SK-N-SH (cell line): ENCODE measurements around the gene AP5B1. TPM values are rescaled to one million over a fixed set of nuclear protein-coding genes. Genes with fewer than 3 reads are reported as not detected.

ENCODE experiments used
- CTCF ChIA-PET: fragments of 300-600, 350-600 bp; formaldehyde crosslinking; extraction: SDS; loops from one replicate; lab custom pipeline; 2021; lab: Yijun Ruan, JAX
- POLR2A ChIA-PET: fragments of 350-600 bp; sonication (Branson Sonifier 250); formaldehyde crosslinking; extraction: SDS; loops from one replicate; lab custom pipeline; 2020; ENCODE audit warnings: antibody characterized with exemption, inconsistent platforms; lab: Yijun Ruan, JAX
- DNase-seq: peaks from one replicate; pipeline ENCODE4 v3.0.0; 2012
- H2AFZ ChIP-seq: fragments of 200-600 bp; sonication (generic); 2 replicates; pipeline ENCODE4 v1.8.1; 2016; ENCODE audit warnings: antibody characterized with exemption, mild to moderate bottlenecking, low read depth
- H3F3A ChIP-seq: fragments of 200-600 bp; sonication (generic); replicated peaks from 2 replicates; pipeline ENCODE3; 2016; ENCODE audit warnings: antibody characterized with exemption, mild to moderate bottlenecking; ENCODE audit not compliant: insufficient read depth
- H3K27ac ChIP-seq, 2 experiments: fragments of 200-500 bp in 1 of 2; fragments of 200-600 bp in 1 of 2; sonication (Bioruptor generic) in 1 of 2; sonication (generic), shearing (Covaris generic) in 1 of 2; 2 replicates each; pipeline versions ENCODE4 v1.5.1 to v1.6.1; 2014 to 2016; ENCODE audit warnings: low read depth in 2 of 2, inconsistent platforms in 1 of 2, low read length in 1 of 2, mild to moderate bottlenecking in 1 of 2, mixed read lengths in 1 of 2
- H3K27me3 ChIP-seq: fragments of 200-600 bp; sonication (generic), shearing (Covaris generic); 2 replicates; pipeline ENCODE4 v1.6.1; 2016; ENCODE audit warnings: mixed run types; ENCODE audit not compliant: insufficient read depth
- H3K36me3 ChIP-seq, 2 experiments: fragments of 200-500 bp in 1 of 2; fragments of 200-600 bp in 1 of 2; sonication (Bioruptor generic) in 1 of 2; sonication (generic) in 1 of 2; replicated peaks in 1 of 2; 2 replicates each; pipeline versions ENCODE3 to v1.5.1; 2014 to 2016; ENCODE audit warnings: low read length in 1 of 2, mild to moderate bottlenecking in 1 of 2; ENCODE audit not compliant: insufficient read depth in 2 of 2, control insufficient read depth in 1 of 2
- H3K4me1 ChIP-seq, 2 experiments: fragments of 200-500 bp in 1 of 2; fragments of 200-600 bp in 1 of 2; sonication (Bioruptor generic) in 1 of 2; sonication (generic), shearing (Covaris generic) in 1 of 2; 2 replicates each; pipeline versions ENCODE4 v1.5.1 to v1.6.1; 2014 to 2016; ENCODE audit warnings: low read depth in 1 of 2, low read length in 1 of 2, mixed run types in 1 of 2; ENCODE audit not compliant: insufficient read depth in 2 of 2, control insufficient read depth in 1 of 2
- H3K4me2 ChIP-seq: fragments of 200-600 bp; sonication (generic), shearing (Covaris generic); 2 replicates; pipeline ENCODE4 v1.6.1; 2017; ENCODE audit warnings: mixed run types
- H3K4me3 ChIP-seq, 2 experiments: fragments of 200-500 bp in 1 of 2; fragments of 200-600 bp in 1 of 2; sonication (Bioruptor generic) in 1 of 2; sonication (generic), shearing (Covaris generic) in 1 of 2; 2 replicates each; pipeline versions ENCODE4 v1.5.1 to v1.8.1; 2014 to 2016; ENCODE audit warnings: low read depth in 2 of 2, inconsistent platforms in 1 of 2, low read length in 1 of 2, mild to moderate bottlenecking in 1 of 2, mixed read lengths in 1 of 2, moderate library complexity in 1 of 2
- H3K79me2 ChIP-seq: fragments of 200-600 bp; sonication (generic); 2 replicates; pipeline ENCODE4 v1.8.1; 2017; ENCODE audit warnings: mild to moderate bottlenecking; ENCODE audit not compliant: insufficient read depth
- H3K9ac ChIP-seq: fragments of 200-600 bp; sonication (generic); 2 replicates; pipeline ENCODE4 v1.6.1; 2017; ENCODE audit warnings: mixed run types
- H3K9me2 ChIP-seq: fragments of 200-600 bp; sonication (generic); 2 replicates; pipeline ENCODE4 v1.6.1; 2017; ENCODE audit warnings: mixed run types
- H3K9me3 ChIP-seq: fragments of 200-600 bp; sonication (generic); 2 replicates; pipeline ENCODE4 v1.6.1; 2017; ENCODE audit warnings: mixed run types, mild to moderate bottlenecking, moderate library complexity
- H4K20me1 ChIP-seq: fragments of 200-600 bp; sonication (generic); 2 replicates; pipeline ENCODE4 v1.6.1; 2017; ENCODE audit warnings: mild to moderate bottlenecking, mixed run types; ENCODE audit not compliant: insufficient read depth
- EP300 ChIP-seq, 2 experiments: IDR thresholded peaks; 2 replicates each; pipeline versions ENCODE4 v1.4.0 to v1.6.1; 2012; ENCODE audit warnings: borderline replicate concordance in 1 of 2, low read depth in 1 of 2, low read length in 1 of 2
- FOSL2 ChIP-seq: IDR thresholded peaks from 2 replicates; pipeline ENCODE4 v1.4.0; 2012; ENCODE audit warnings: low read depth, mild to moderate bottlenecking, moderate library complexity, borderline replicate concordance
- FOXJ3 ChIP-seq: sonication (generic); formaldehyde crosslinking; IDR thresholded peaks from 2 replicates; pipeline ENCODE4 v1.5.1; 2020; ENCODE audit warnings: mild to moderate bottlenecking, missing genetic modification reagents
- GATA2 ChIP-seq: sonication (generic); formaldehyde crosslinking; IDR thresholded peaks from 2 replicates; pipeline ENCODE4 v1.5.0; 2020; ENCODE audit warnings: mild to moderate bottlenecking, missing genetic modification reagents
- MEF2A ChIP-seq: IDR thresholded peaks from 2 replicates; pipeline ENCODE4 v1.4.0; 2012; ENCODE audit warnings: low read depth, borderline replicate concordance
- MXI1 ChIP-seq: IDR thresholded peaks from 2 replicates; pipeline ENCODE4 v1.6.1; 2012; ENCODE audit warnings: mild to moderate bottlenecking, low read depth, low read length, improper control_type of control experiment
- NFIC ChIP-seq: IDR thresholded peaks from 2 replicates; pipeline ENCODE4 v1.4.0; 2012; ENCODE audit warnings: borderline replicate concordance
- NRF1 ChIP-seq: IDR thresholded peaks from 2 replicates; pipeline ENCODE4 v1.6.1; 2012; ENCODE audit warnings: low read depth, mild to moderate bottlenecking, low read length
- REST ChIP-seq: IDR thresholded peaks from 2 replicates; pipeline ENCODE4 v1.6.1; 2012; ENCODE audit warnings: mild to moderate bottlenecking, low read depth, low read length, moderate library complexity
- RXRA ChIP-seq: IDR thresholded peaks from 2 replicates; pipeline ENCODE4 v1.4.0; 2012; ENCODE audit warnings: low read depth, mild to moderate bottlenecking, borderline replicate concordance
- SIN3A ChIP-seq: IDR thresholded peaks from 2 replicates; pipeline ENCODE4 v1.6.1; 2012; ENCODE audit warnings: low read depth, mild to moderate bottlenecking, low read length, moderate library complexity, borderline replicate concordance
- USF1 ChIP-seq: IDR thresholded peaks from 2 replicates; pipeline ENCODE4 v1.4.0; 2012; ENCODE audit warnings: low read depth, borderline replicate concordance
- YY1 ChIP-seq: IDR thresholded peaks from 2 replicates; pipeline ENCODE4 v1.4.0; 2012; ENCODE audit warnings: low read depth, mild to moderate bottlenecking
- WGBS: methylation state at CpG from one replicate; pipeline ENCODE4 v1.1.6; 2017; ENCODE audit warnings: low lambda C conversion rate; 5-methylcytosine and 5-hydroxymethylcytosine counted together
- polyA plus RNA-seq, 3 experiments: library from polyadenylated mRNA; depleted of rRNA; stranded (reverse); fragments of >200 nt; gene quantifications; 2 replicates each; pipeline ENCODE4 v1.2.3, GENCODE V29; 2012
- TF ChIP-seq, protein P1 (sequence below): IDR thresholded peaks from 2 replicates; pipeline ENCODE4; 2012
- TF ChIP-seq, protein P2 (sequence below): fragments of 150-350 bp; IDR thresholded peaks from 2 replicates; pipeline ENCODE4 v1.6.1; 2016; ENCODE audit warnings: mild to moderate bottlenecking, low read depth, low read length

AP5B1 gene
- polyA plus RNA-seq, 1 of the 3 experiments (the other 2 are of a cell fraction), result 3.8 TPM

DNA sequence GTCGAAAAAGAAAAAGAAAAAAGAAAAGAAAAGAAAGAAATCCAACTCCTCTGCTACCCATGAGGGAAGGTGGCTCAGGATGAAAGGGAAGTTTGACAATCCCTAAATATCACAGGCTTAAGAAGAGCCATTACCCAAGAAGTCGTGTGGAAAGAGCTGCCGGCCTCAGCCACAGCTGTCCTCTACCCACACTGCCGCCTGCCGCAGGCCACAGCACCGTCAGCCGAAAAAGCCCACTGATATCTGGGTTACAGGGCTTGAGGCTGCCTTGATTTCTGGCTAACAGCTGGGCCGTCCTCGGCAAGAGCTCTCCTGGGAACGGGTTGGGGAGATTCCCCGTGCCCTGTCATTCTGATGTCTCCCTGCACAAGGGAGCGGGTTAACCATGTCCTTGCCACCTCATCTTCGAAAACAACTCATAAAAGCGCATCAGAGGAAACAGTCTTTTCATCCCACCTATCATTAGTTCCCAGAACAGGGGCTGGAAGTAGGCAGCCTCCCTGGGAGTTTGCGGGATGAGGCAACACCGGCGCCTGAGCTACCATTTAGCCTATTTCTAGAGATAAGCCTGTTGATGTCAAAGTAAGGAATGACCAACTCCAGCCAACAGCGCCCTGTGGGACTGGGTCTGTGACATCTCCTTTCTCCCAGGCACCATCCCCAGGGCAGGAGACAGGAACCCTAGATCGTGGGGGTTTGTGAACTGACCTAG lies 31.1 kb upstream of the AP5B1 start:
- no peak overlapping the region for H3K9ac ChIP-seq
- no peaks in the 10 kb centered on the region for H3K9me3 ChIP-seq
- H3K36me3 ChIP-seq, result no peaks in the 10 kb centered on the region
- H3K4me2 ChIP-seq, result no peak overlapping the region
- no peaks in the 10 kb centered on the region for H3K9me2 ChIP-seq
- H3K4me3 ChIP-seq, result no peak overlapping the region
- 62% methylated on average over 19 of the region's 19 CpGs for WGBS
- no peaks in the 10 kb centered on the region for H3K79me2 ChIP-seq
- peaks cover 0 to 3% of the 10 kb centered on the region in 2 experiments; a peak in 1 of 4 replicates for H3K4me1 ChIP-seq
- no peak for DNase-seq
- H4K20me1 ChIP-seq, result no peaks in the 10 kb centered on the region
- H3K27me3 ChIP-seq, result peaks cover 18% of the 10 kb centered on the region; the same call in 1 of the 2 replicates
- TF ChIP-seq, protein P1, sequence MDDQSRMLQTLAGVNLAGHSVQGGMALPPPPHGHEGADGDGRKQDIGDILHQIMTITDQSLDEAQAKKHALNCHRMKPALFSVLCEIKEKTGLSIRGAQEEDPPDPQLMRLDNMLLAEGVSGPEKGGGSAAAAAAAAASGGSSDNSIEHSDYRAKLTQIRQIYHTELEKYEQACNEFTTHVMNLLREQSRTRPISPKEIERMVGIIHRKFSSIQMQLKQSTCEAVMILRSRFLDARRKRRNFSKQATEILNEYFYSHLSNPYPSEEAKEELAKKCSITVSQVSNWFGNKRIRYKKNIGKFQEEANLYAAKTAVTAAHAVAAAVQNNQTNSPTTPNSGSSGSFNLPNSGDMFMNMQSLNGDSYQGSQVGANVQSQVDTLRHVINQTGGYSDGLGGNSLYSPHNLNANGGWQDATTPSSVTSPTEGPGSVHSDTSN, result no peak
- no peak for TF ChIP-seq RXRA
- no peak for TF ChIP-seq MXI1
- no peak for TF ChIP-seq EP300 (IDR thresholded peaks at IDR 0.05; ENCODE audit: borderline replicate concordance in 1 of 2, low read depth in 1 of 2, low read length in 1 of 2)
- no peak for TF ChIP-seq FOXJ3
- TF ChIP-seq NFIC, result no peak
- TF ChIP-seq, protein P2, sequence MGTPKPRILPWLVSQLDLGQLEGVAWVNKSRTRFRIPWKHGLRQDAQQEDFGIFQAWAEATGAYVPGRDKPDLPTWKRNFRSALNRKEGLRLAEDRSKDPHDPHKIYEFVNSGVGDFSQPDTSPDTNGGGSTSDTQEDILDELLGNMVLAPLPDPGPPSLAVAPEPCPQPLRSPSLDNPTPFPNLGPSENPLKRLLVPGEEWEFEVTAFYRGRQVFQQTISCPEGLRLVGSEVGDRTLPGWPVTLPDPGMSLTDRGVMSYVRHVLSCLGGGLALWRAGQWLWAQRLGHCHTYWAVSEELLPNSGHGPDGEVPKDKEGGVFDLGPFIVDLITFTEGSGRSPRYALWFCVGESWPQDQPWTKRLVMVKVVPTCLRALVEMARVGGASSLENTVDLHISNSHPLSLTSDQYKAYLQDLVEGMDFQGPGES, result no peak
- TF ChIP-seq, all 33 proteins: peak for 0
- Histone ChIP-seq H3K27ac (no peak overlapping the region), H2AFZ (no peak overlapping the region), H3F3A (no peaks in the 10 kb centered on the region)
- CTCF ChIA-PET, result interaction anchor here (0.8 to 3.1 kb wide), 7 partner anchors 15 to 106 kb away, joined by 3 to 14 read pairs (median 4); partner anchors contain the start of genes AP5B1 and KAT5
- POLR2A ChIA-PET, result interaction anchor here (1.5 kb wide), 1 partner anchor 100 kb away, joined by 3 read pairs; the partner anchor contains the start of gene KAT5

DNA sequence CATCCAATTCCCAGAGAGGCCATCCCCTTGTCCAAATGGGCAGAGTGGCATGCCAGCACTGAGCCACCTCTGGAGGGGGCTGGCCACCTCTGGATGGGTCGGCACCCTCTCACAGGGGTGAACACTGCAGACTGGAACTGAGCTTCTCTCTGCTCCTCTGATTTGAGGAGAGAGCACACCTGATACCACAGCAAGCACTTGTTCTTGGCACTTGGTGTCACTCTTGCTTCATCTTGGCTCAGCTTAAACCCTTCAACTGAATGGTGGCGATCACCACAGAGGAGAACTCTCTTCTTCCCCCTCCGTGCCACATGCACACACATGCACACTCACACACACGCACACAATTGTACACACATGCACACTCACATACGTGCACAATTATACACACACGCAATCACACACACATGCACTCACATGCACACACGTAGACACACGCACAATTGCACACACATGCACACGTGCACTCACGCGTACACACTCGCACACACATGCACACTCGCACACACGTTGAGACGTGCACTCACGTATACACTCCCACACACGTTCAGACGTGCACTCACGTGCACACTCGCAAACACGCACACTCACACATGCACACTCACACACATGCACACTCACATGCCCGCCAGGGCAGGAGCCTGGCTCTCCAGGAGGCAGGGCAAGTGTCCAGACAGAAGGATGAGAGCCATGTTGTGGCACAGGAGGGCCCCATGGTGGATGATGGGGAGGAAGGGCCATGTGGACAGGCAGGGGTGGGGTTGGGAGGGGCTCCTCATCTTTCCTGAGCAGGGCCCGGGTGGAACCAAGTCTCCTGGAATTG lies 29.5 kb upstream of the AP5B1 start:
- Histone ChIP-seq H3F3A (no peaks in the 10 kb centered on the region), H3K9me2 (no peaks in the 10 kb centered on the region), H3K9ac (no peak overlapping the region), H3K79me2 (no peaks in the 10 kb centered on the region), H3K36me3 (no peaks in the 10 kb centered on the region), H3K27me3 (peaks cover 29% of the 10 kb centered on the region; the same call in 1 of the 2 replicates), H4K20me1 (no peaks in the 10 kb centered on the region), H3K4me2 (no peak overlapping the region), H3K9me3 (no peaks in the 10 kb centered on the region), H3K4me1 (no peaks in the 10 kb centered on the region), H2AFZ (no peak overlapping the region), H3K27ac (no peak overlapping the region), H3K4me3 (no peak overlapping the region)
- ChIA-PET CTCF (interaction anchor here (0.6 to 4.2 kb wide), 7 partner anchors 8 to 191 kb away, joined by 3 to 21 read pairs (median 5); partner anchors contain the start of gene KAT5), POLR2A (no interaction called here)
- WGBS, result 51% methylated on average over 23 of the region's 23 CpGs
- no peak for DNase-seq
- TF ChIP-seq GATA2 (CRISPR knock-in tag), result no peak
- no peak for TF ChIP-seq MEF2A
- no peak for TF ChIP-seq SIN3A
- TF ChIP-seq REST, result no peak
- no peak for TF ChIP-seq FOSL2
- no peak for TF ChIP-seq YY1
- no peak for TF ChIP-seq NRF1
- no peak for TF ChIP-seq NFIC
- TF ChIP-seq USF1, result no peak
